HG03565 (cell line): ENCODE measurements around the gene MBD2.

Source experiments
- ATAC-seq: cut with Tn5 transposase; IDR thresholded peaks from one replicate; pipeline ENCODE4 v1.9.1; 2021; ENCODE audit warnings: mild to moderate bottlenecking, moderate library complexity; ENCODE audit not compliant: unreplicated experiment

The MBD2 gene

DNA sequence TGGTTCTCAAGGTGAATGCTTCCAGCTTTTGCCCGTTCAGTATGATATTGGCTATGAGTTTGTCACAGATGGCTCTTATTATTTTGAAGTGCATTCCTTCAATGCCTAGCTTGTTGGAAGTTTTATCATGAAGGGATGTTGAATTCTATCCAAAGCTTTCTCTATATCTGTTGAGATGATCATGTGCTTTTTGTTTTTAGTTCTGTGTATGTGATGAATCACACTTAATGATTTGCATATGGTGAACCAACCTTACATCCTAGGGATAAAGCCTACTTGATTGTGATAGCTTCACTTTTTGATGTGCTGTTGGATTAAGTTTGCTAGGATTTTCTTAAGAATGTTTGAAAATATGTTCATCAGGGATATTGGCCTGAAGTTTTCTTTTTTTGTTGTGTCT lies 112.1 kb downstream of the MBD2 start:
- no peak for ATAC-seq

DNA sequence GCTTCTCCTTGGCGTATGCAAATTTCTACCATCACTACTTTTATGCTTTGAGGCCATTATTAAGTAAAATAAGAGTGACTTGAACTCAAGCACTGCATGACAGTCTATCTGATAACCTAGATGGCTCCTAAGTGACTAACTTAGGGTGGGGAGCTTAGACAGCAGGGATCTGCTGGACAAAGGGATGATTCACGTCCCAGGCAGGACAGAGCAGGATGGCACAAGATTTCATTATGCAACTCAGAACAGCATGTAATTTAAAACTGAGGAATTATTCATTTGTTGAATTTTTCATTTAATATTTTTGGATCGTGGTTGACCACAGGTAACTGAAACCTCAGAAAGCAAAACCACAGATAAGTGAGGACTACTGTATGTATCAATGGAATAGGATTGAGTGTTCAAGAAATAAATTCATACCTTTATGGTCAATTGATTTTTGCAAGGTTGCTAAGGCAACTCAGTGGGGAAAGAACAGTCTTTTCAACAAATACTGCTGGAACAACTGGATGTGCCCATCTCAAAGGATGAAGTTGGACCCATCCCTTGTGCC lies 115.3 kb downstream of the MBD2 start:
- no peak for ATAC-seq

DNA sequence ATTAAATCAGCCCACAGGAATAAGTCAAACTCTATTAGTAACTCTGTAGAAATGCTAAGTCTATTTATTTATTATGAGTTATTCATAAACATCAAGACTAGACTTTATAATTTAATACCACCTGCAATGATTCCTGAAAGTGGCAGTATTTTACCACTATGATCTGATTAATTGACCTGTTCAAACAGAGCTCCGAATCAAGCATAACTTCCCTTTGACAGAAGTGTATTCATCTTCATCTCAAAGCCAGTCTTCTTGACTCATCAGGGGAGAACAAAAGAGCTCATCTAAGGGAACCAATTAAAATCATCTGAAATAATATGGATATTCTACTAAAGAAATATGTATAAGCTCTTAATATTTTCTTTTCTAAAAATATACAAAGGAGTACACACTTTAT lies 122.3 kb downstream of the MBD2 start:
- no peak for ATAC-seq
